ENCODE results near the gene HSD17B12. TPM values are rescaled to one million over a fixed set of nuclear protein-coding genes. Genes with fewer than 3 reads are reported as not detected.
"Not testable (repeated sequence)": the region's sequence is repeated elsewhere in the genome, so short reads cannot be mapped to it uniquely, and the experiment has no call there.

HSD17B12 gene
- total and polyA plus RNA-seq, 12 donors, result 32.9 to 122 (median 79.1) TPM

DNA sequence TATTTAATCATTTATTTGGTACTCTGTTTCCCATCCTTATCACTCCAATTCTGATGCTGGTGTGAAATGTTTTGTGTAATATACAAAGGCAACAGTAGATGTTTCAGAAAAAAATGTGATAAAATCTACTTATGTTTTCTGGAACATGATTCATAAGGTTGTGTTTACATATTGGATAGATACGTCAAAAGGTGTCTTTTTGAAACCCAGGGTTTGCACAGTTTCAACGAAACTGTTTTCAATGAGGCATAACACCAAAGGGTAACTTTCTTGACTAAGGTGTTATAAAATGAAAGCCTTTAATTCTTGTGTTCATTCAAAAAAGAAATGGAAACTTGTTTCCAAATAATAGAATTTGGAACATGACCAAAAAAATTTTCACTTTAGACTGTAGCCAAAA, 33.8 kb upstream of the HSD17B12 start:
- H3K4me1 ChIP-seq, result peaks cover 3 to 18% (median 15%) of the 10 kb centered on the region in 9 donors
- WGBS, 2 donors, result 96 to 99% methylated on average over 2 of the region's 2 CpGs
- TF ChIP-seq, protein P1, sequence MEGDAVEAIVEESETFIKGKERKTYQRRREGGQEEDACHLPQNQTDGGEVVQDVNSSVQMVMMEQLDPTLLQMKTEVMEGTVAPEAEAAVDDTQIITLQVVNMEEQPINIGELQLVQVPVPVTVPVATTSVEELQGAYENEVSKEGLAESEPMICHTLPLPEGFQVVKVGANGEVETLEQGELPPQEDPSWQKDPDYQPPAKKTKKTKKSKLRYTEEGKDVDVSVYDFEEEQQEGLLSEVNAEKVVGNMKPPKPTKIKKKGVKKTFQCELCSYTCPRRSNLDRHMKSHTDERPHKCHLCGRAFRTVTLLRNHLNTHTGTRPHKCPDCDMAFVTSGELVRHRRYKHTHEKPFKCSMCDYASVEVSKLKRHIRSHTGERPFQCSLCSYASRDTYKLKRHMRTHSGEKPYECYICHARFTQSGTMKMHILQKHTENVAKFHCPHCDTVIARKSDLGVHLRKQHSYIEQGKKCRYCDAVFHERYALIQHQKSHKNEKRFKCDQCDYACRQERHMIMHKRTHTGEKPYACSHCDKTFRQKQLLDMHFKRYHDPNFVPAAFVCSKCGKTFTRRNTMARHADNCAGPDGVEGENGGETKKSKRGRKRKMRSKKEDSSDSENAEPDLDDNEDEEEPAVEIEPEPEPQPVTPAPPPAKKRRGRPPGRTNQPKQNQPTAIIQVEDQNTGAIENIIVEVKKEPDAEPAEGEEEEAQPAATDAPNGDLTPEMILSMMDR (IDR thresholded peaks at IDR 0.05), result no peak
- ATAC-seq (no peak), DNase-seq (no peak)
- H3K4me3 ChIP-seq, result no peak overlapping the region
- H3K27ac ChIP-seq, result no peak overlapping the region
- intact Hi-C loops (cut with DNase I), result loop anchor here in 2 of 10 donors (5.0 to 10.0 kb wide), 3 partner anchors 36 to 72 kb away; partner anchors contain the start of gene HSD17B12 (in 1 of the 2)
- peaks cover 0 to 10% (median 0%) of the 10 kb centered on the region in 9 donors for H3K36me3 ChIP-seq
- peaks cover 0 to 13% (median 5%) of the 10 kb centered on the region in 7 donors for H3K27me3 ChIP-seq
- no peaks in the 10 kb centered on the region for H3K9me3 ChIP-seq

DNA sequence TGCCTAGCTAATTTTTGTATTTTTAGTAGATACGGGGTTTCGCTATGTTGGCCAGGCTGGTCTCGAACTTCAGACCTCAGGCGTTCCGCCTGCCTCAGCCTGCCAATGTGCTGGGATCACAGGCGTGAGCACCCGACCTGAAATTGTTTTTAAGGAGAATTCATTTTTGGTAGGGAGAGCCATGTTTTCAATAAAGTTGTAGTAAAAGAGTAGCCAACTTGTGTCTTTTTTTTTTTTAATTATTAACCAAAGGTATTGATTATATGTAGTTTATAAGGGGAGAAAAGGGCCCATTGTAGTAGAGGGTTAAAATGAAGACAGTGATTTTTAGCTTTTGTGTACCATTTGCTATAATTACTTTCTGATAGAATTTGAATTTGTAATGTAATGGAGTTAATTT, 31.6 kb upstream of the HSD17B12 start:
- intact Hi-C loops (cut with DNase I), result loop anchor here in 2 of 10 donors (5.0 to 10.0 kb wide), 3 partner anchors 33 to 74 kb away; partner anchors contain the start of gene HSD17B12 (in 1 of the 2)
- H3K9me3 ChIP-seq, result no peaks in the 10 kb centered on the region
- peaks cover 0 to 10% (median 0%) of the 10 kb centered on the region in 9 donors for H3K36me3 ChIP-seq
- H3K27ac ChIP-seq, result no peak overlapping the region
- WGBS, 2 donors, result 94 to 98% methylated on average over 7 of the region's 7 CpGs
- ATAC-seq (no peak), DNase-seq (no peak)
- no peaks in the 10 kb centered on the region for H3K27me3 ChIP-seq
- peaks cover 3 to 18% (median 15%) of the 10 kb centered on the region in 9 donors for H3K4me1 ChIP-seq
- no peak overlapping the region for H3K4me3 ChIP-seq
- TF ChIP-seq, protein P1 (IDR thresholded peaks at IDR 0.05), result no peak

DNA sequence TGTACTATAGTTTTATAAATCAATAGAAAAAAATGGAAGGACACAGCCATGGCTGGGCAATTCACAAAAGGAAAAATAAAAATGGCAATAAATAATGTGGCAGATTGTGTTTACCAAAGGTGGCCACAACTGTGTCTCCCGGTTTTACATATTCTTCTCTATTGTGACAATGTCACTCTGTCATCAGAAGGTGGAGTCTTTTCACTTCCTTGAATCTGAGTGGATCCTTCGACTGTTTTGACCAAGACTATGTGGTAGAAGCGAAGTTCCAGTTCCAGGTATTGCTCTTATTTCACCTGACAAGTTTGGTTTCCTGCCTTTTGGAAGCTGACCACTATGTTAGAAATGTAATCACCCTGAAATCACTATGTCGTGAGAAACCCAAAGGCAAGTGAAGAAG, 31.0 kb upstream of the HSD17B12 start:
- intact Hi-C loops (cut with DNase I), result loop anchor here in 2 of 10 donors (5.0 to 10.0 kb wide), 3 partner anchors 33 to 75 kb away; partner anchors contain the start of gene HSD17B12 (in 1 of the 2)
- WGBS, 2 donors, result 83 to 88% methylated on average over 4 of the region's 4 CpGs
- peaks cover 0 to 10% (median 0%) of the 10 kb centered on the region in 9 donors for H3K36me3 ChIP-seq
- ATAC-seq (no peak), DNase-seq (no peak)
- no peaks in the 10 kb centered on the region for H3K27me3 ChIP-seq
- TF ChIP-seq, protein P1 (IDR thresholded peaks at IDR 0.05), result peak in 1 of 9 donors; percentile 17
- H3K9me3 ChIP-seq, result no peaks in the 10 kb centered on the region
- no peak overlapping the region for H3K4me3 ChIP-seq
- H3K27ac ChIP-seq, result no peak overlapping the region
- peaks cover 3 to 16% (median 14%) of the 10 kb centered on the region in 9 donors for H3K4me1 ChIP-seq

DNA sequence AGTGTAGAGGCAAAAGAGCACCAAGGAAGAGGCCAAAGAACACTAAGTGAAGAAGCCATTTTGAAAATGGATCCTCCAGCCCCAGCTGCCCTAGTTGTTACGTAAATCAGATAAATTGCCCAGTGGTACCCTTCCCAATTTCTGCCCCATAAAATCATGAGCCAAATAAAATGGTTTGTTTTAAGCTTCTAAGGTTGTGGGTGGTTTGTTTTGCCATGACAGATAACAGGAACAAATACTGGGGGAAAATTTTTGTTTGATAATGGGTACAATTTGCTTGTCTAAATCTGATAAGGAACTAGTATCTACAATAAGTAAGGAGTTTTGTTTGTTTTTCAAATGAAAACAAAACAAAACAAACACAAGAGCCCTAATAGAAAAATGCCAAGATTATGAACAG, 30.6 kb upstream of the HSD17B12 start:
- DNase-seq, result no peak
- TF ChIP-seq, protein P1 (IDR thresholded peaks at IDR 0.05), result no peak
- H3K27me3 ChIP-seq, result no peaks in the 10 kb centered on the region
- no peak overlapping the region for H3K4me3 ChIP-seq
- no peak overlapping the region for H3K27ac ChIP-seq
- intact Hi-C loops (cut with DNase I), result loop anchor here in 2 of 10 donors (5.0 to 10.0 kb wide), 3 partner anchors 32 to 75 kb away; partner anchors contain the start of gene HSD17B12 (in 1 of the 2)
- peaks cover 0 to 3% (median 0%) of the 10 kb centered on the region in 11 donors for H3K9me3 ChIP-seq
- peaks cover 2 to 12% (median 10%) of the 10 kb centered on the region in 9 donors for H3K4me1 ChIP-seq
- ATAC-seq, result no peak
- 100% methylated on average over 1 of the region's 1 CpG for WGBS, 2 donors
- H3K36me3 ChIP-seq, result peaks cover 0 to 10% (median 0%) of the 10 kb centered on the region in 9 donors

DNA sequence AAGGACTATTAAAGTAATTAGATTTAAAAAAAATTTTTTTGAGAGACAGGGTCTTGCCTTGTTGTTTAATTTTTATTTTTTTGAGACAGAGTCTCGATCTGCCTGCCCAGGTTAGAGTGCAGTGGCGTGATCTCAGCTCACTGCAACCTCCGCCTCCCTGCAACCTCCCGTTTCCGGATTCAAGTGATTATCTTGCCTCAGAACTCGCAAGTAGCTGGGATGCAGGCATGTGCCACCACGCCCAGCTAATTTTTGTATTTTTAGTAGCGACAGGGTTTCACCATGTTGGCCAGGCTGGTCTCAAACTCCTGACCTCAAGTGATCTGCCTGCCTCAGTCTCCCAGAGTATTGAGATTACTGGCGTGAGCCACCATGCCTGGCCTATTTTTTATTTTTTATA, 17.5 kb upstream of the HSD17B12 start:
- H3K36me3 ChIP-seq; DNase-seq; H3K4me3 ChIP-seq; ATAC-seq; H3K9me3 ChIP-seq; H3K4me1 ChIP-seq; H3K27ac ChIP-seq; intact Hi-C loops (cut with DNase I): not testable (repeated sequence)
- 70 to 76% methylated on average over 9 of the region's 9 CpGs for WGBS, 2 donors
- peaks cover 0 to 16% (median 5%) of the 10 kb centered on the region in 7 donors for H3K27me3 ChIP-seq

Measured in heart right ventricle (tissue), 16 donors.